KMS-11 (cell line): ENCODE results near the gene WBP1L.

Experiments
- H2AFZ ChIP-seq: fragments of 200-600 bp; sonication (generic); 2 replicates; pipeline ENCODE4 v1.6.1; 2016; ENCODE audit warnings: antibody characterized with exemption, mixed run types, low read depth
- H3K27ac ChIP-seq: fragments of 200-600 bp; sonication (generic); 2 replicates; pipeline ENCODE4 v1.6.1; 2016; ENCODE audit warnings: mild to moderate bottlenecking, mixed run types
- H3K27me3 ChIP-seq: fragments of 200-600 bp; sonication (generic); 2 replicates; pipeline ENCODE4 v1.6.1; 2017; ENCODE audit warnings: mild to moderate bottlenecking, low read depth, mixed run types, moderate library complexity; ENCODE audit not compliant: insufficient read depth
- H3K36me3 ChIP-seq: fragments of 200-600 bp; sonication (generic); 2 replicates; pipeline ENCODE4 v1.6.1; 2017; ENCODE audit warnings: mild to moderate bottlenecking, mixed run types; ENCODE audit not compliant: insufficient read depth
- H3K4me1 ChIP-seq: fragments of 200-600 bp; sonication (generic); 2 replicates; pipeline ENCODE4 v1.6.1; 2016; ENCODE audit warnings: mild to moderate bottlenecking, low read depth, mixed run types; ENCODE audit not compliant: poor library complexity, severe bottlenecking
- H3K4me2 ChIP-seq: fragments of 200-600 bp; sonication (generic); 2 replicates; pipeline ENCODE4 v1.7.0; 2016; ENCODE audit warnings: mild to moderate bottlenecking, mixed run types
- H3K4me3 ChIP-seq: fragments of 200-600 bp; sonication (generic); IDR thresholded peaks from 2 replicates; pipeline ENCODE4 v1.6.1; 2017; ENCODE audit warnings: low read depth, low read length, mixed read lengths; ENCODE audit not compliant: insufficient read depth
- H3K79me2 ChIP-seq: fragments of 200-600 bp; sonication (generic); 2 replicates; pipeline ENCODE4 v1.6.1; 2016; ENCODE audit warnings: low read depth, mixed run types; ENCODE audit not compliant: insufficient read depth
- H3K9ac ChIP-seq: fragments of 200-600 bp; sonication (generic); 2 replicates; pipeline ENCODE4 v1.6.1; 2016; ENCODE audit warnings: mild to moderate bottlenecking, mixed run types
- H4K20me1 ChIP-seq: fragments of 200-600 bp; sonication (generic); 2 replicates; pipeline ENCODE4 v1.6.1; 2016; ENCODE audit warnings: mild to moderate bottlenecking, mixed run types; ENCODE audit not compliant: insufficient read depth
- CTCF ChIP-seq: fragments of 200-600 bp; sonication (generic); conservative IDR thresholded peaks from 2 replicates; pipeline ENCODE4 v1.6.1; 2017; ENCODE audit warnings: low read depth, mild to moderate bottlenecking, antibody characterized with exemption, low read length, moderate library complexity, mixed read lengths

WBP1L gene

GRCh38 chr10:102710609-102711008 lies 33.1 kb upstream of the WBP1L start:
- Histone ChIP-seq H3K4me1 (peaks cover 18% of the 10 kb centered on the region), H3K79me2 (peaks cover 17% of the 10 kb centered on the region), H3K4me3 (no peak overlapping the region), H3K4me2 (no peak overlapping the region), H3K9ac (no peak overlapping the region), H3K27ac (no peak overlapping the region), H3K27me3 (no peaks in the 10 kb centered on the region), H4K20me1 (no peaks in the 10 kb centered on the region), H3K36me3 (no peaks in the 10 kb centered on the region), H2AFZ (no peak overlapping the region)
- no peak for TF ChIP-seq CTCF

DNA sequence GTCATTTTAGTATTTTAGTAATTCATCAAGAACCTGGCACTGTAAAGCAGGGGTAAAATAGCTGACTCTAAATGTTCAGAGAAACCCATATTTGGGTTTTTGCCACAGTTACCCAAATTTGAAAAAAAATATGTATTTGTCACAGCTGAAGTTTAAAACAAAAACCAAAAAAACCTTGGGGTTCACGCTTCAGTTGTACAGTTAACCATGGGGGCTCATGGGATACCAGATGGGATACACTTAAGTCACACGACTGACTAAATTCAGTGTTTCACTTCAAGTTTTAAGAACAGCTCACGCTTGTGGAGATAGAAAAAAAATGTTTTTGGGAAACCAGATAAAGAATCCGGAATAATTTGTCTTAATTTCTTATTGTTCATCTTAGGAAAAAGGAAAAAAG lies 31.7 kb upstream of the WBP1L start:
- no peaks in the 10 kb centered on the region for H4K20me1 ChIP-seq
- H3K36me3 ChIP-seq: no peaks in the 10 kb centered on the region
- H3K4me1 ChIP-seq: peaks cover 25% of the 10 kb centered on the region
- H3K27me3 ChIP-seq: no peaks in the 10 kb centered on the region
- no peak for TF ChIP-seq CTCF
- no peak overlapping the region for H3K27ac ChIP-seq
- peaks cover 27% of the 10 kb centered on the region for H3K79me2 ChIP-seq
- H3K4me3 ChIP-seq: no peak overlapping the region
- no peak overlapping the region for H3K9ac ChIP-seq
- peak overlapping the region; percentile 76; the same call in 1 of the 2 replicates for H3K4me2 ChIP-seq
- no peak overlapping the region for H2AFZ ChIP-seq

DNA sequence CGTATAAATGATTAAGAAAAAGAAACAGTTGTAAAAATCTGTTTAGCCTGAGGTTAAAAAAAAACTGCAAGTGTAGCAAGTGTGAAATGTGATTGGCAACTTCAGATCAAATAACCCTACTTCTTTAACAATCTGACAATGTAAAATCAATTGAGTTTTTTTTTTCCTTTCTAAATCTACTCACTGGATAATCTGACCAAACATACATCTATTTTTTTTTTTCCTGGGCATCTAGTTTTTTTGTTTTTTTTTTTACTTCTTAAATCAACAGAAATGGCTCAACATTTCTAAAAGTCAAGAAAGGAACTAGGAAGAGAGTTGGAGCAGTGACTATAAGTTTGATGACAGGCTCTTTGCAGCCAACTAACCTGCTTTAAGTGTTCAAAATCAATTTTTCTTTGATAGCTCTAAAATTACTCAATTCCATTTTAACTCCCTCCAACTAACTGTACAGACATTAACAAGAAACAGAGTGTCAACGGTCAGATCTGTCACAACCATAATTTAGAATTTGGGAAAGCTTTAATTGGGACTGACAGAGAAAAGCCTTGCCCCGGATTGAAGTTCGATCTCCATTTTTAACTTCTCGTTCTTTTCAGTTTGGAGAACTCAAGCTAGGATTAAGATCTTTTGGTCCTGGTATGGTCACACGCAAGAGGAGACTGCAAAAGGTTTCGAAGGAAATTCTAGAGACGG lies 30.8 kb upstream of the WBP1L start:
- peak overlapping the region; percentile 94 for H2AFZ ChIP-seq
- no peaks in the 10 kb centered on the region for H4K20me1 ChIP-seq
- no peak for TF ChIP-seq CTCF
- peak overlapping the region; percentile 76 for H3K4me2 ChIP-seq
- H3K9ac ChIP-seq: peak overlapping the region; percentile 77
- H3K4me1 ChIP-seq: peaks cover 31% of the 10 kb centered on the region
- no peaks in the 10 kb centered on the region for H3K36me3 ChIP-seq
- H3K27ac ChIP-seq: peak overlapping the region; percentile 71
- no peaks in the 10 kb centered on the region for H3K27me3 ChIP-seq
- no peak overlapping the region for H3K4me3 ChIP-seq
- H3K79me2 ChIP-seq: peaks cover 27% of the 10 kb centered on the region

- Histone ChIP-seq H3K36me3 (no peaks in the 10 kb centered on the region), H3K4me3 (no peak overlapping the region), H4K20me1 (no peaks in the 10 kb centered on the region), H3K4me1 (peaks cover 36% of the 10 kb centered on the region), H2AFZ (peak overlapping the region; percentile 94), H3K4me2 (peak overlapping the region; percentile 76; the same call in 1 of the 2 replicates), H3K27ac (peak overlapping the region; percentile 71), H3K9ac (peak overlapping the region; percentile 77), H3K27me3 (no peaks in the 10 kb centered on the region), H3K79me2 (peaks cover 27% of the 10 kb centered on the region)
- TF ChIP-seq CTCF: no peak
These were observed 30.3 kb upstream of the WBP1L start for GRCh38 chr10:102713539-102713813.
